Liver (tissue), 9 donors: Measurements from ENCODE around the gene CGNL1. TPM values are rescaled to one million over a fixed set of nuclear protein-coding genes. Genes with fewer than 3 reads are reported as not detected.

Source experiments
- DNase-seq: peaks from one replicate; pipeline ENCODE4 v3.0.0-alpha.2; 2017; ENCODE audit warnings: low spot score
- H3K27ac ChIP-seq, 2 donors: one replicate each; pipeline ENCODE4 v1.7.0; 2013; ENCODE audit warnings: inconsistent platforms in 2 of 2, low read length in 2 of 2, control low read depth in 1 of 2, low read depth in 1 of 2, mild to moderate bottlenecking in 1 of 2
- H3K27me3 ChIP-seq, 4 donors: one replicate each; pipeline versions ENCODE4 v1.6.1 to v1.7.0; 2013; ENCODE audit warnings: low read length in 3 of 4, inconsistent platforms in 1 of 4, mild to moderate bottlenecking in 1 of 4, moderate library complexity in 1 of 4; ENCODE audit not compliant: control insufficient read depth in 4 of 4, insufficient read depth in 4 of 4
- H3K36me3 ChIP-seq, 4 donors: one replicate each; pipeline versions ENCODE4 v1.6.1 to v1.7.0; 2013; ENCODE audit warnings: low read length in 3 of 4, mild to moderate bottlenecking in 3 of 4, low read depth in 1 of 4, moderate library complexity in 1 of 4; ENCODE audit not compliant: control insufficient read depth in 4 of 4, insufficient read depth in 3 of 4
- H3K4me1 ChIP-seq, 4 donors: one replicate each; pipeline versions ENCODE4 v1.6.1 to v1.7.0; 2013; ENCODE audit warnings: low read length in 3 of 4, mild to moderate bottlenecking in 3 of 4, moderate library complexity in 1 of 4; ENCODE audit not compliant: control insufficient read depth in 4 of 4, insufficient read depth in 4 of 4
- H3K4me3 ChIP-seq, 3 donors: one replicate each; pipeline versions ENCODE4 v1.6.1 to v1.7.0; 2013; ENCODE audit warnings: low read length in 3 of 3, control low read depth in 1 of 3, low read depth in 1 of 3, mild to moderate bottlenecking in 1 of 3
- H3K9ac ChIP-seq, 2 donors: one replicate each; pipeline ENCODE4 v1.7.0; 2013; ENCODE audit warnings: low read length in 2 of 2, mild to moderate bottlenecking in 2 of 2, moderate library complexity in 2 of 2, control low read depth in 1 of 2, low read depth in 1 of 2
- H3K9me3 ChIP-seq, 4 donors: one replicate each; pipeline versions ENCODE4 v1.6.1 to v1.7.0; 2013; ENCODE audit warnings: low read length in 3 of 4; ENCODE audit not compliant: control insufficient read depth in 4 of 4
- CTCF ChIP-seq: fragments of 150-350 bp; IDR thresholded peaks from 2 replicates; pipeline ENCODE4 v1.5.1; 2017; ENCODE audit warnings: improper control_type of control experiment, low read depth, low read length; ENCODE audit not compliant: missing input control
- EGR1 ChIP-seq, 2 donors: IDR thresholded peaks; 2 replicates each; pipeline ENCODE4 v1.6.1; 2016 to 2018; ENCODE audit warnings: antibody characterized with exemption in 2 of 2, low read depth in 2 of 2
- FOXA1 ChIP-seq: IDR thresholded peaks from 2 replicates; pipeline ENCODE4 v1.6.1; 2016; ENCODE audit warnings: antibody characterized with exemption
- FOXA2 ChIP-seq: IDR thresholded peaks from 2 replicates; pipeline ENCODE4 v1.6.1; 2016; ENCODE audit warnings: antibody characterized with exemption
- GABPA ChIP-seq, 2 donors: IDR thresholded peaks in 1 of 2; conservative IDR thresholded peaks in 1 of 2; 2 replicates each; pipeline ENCODE4 v1.6.1; 2016; ENCODE audit warnings: antibody characterized with exemption in 2 of 2, mild to moderate bottlenecking in 1 of 2, moderate library complexity in 1 of 2
- HNF4A ChIP-seq, 2 donors: conservative IDR thresholded peaks; 2 replicates each; pipeline ENCODE4 v1.6.1; 2016; ENCODE audit warnings: antibody characterized with exemption in 2 of 2, mild to moderate bottlenecking in 2 of 2
- HNF4G ChIP-seq: IDR thresholded peaks from 2 replicates; pipeline ENCODE4 v1.6.1; 2016; ENCODE audit warnings: antibody characterized with exemption
- JUND ChIP-seq, 2 donors: IDR thresholded peaks; 2 replicates each; pipeline ENCODE4 v1.6.1; 2016; ENCODE audit warnings: antibody characterized with exemption in 2 of 2
- NR2F2 ChIP-seq: IDR thresholded peaks from 2 replicates; pipeline ENCODE4 v1.6.1; 2016; ENCODE audit warnings: antibody characterized with exemption
- RAD21 ChIP-seq, 2 donors: IDR thresholded peaks; 2 replicates each; pipeline ENCODE4 v1.6.1; 2016; ENCODE audit warnings: antibody characterized with exemption in 2 of 2, mild to moderate bottlenecking in 2 of 2
- REST ChIP-seq: IDR thresholded peaks from 2 replicates; pipeline ENCODE4 v1.6.1; 2016; ENCODE audit warnings: antibody characterized with exemption, mild to moderate bottlenecking
- RXRA ChIP-seq, 2 donors: IDR thresholded peaks; 2 replicates each; pipeline ENCODE4 v1.6.1; 2017 to 2018; ENCODE audit warnings: antibody characterized with exemption in 2 of 2, mild to moderate bottlenecking in 1 of 2
- SP1 ChIP-seq: IDR thresholded peaks from 2 replicates; pipeline ENCODE4 v1.6.1; 2018; ENCODE audit warnings: antibody characterized with exemption, mild to moderate bottlenecking
- TAF1 ChIP-seq: conservative IDR thresholded peaks from 2 replicates; pipeline ENCODE4 v1.6.1; 2016; ENCODE audit warnings: antibody characterized with exemption, mild to moderate bottlenecking
- YY1 ChIP-seq: IDR thresholded peaks from 2 replicates; pipeline ENCODE4 v1.6.1; 2016; ENCODE audit warnings: antibody characterized with exemption, mild to moderate bottlenecking
- ZBTB33 ChIP-seq: IDR thresholded peaks from 2 replicates; pipeline ENCODE4 v1.6.1; 2016; ENCODE audit warnings: antibody characterized with exemption
- WGBS: extraction: QIAGEN DNeasy Blood & Tissue Kit; methylation state at CpG from one replicate; pipeline ENCODE4 v1.1.7; 2013; 5-methylcytosine and 5-hydroxymethylcytosine counted together
- polyA plus RNA-seq, 2 donors: library from polyadenylated mRNA; stranded (reverse) in 1 of 2; unstranded in 1 of 2; fragments of 200-250 nt in 1 of 2; fragments of >200 nt in 1 of 2; fragmentation: Nextera tagmentation in 1 of 2; extraction: Ambion mirVana in 1 of 2; gene quantifications; one replicate each; pipeline versions ENCODE4 v1.2.1 to v1.2.3, GENCODE V29; 2013 to 2015
- total RNA-seq, 2 donors: library from RNA; depleted of rRNA; stranded (reverse); fragments of >200 nt; gene quantifications; one replicate each; pipeline ENCODE4 v1.2.3, GENCODE V29; 2014
- TF ChIP-seq, protein P1 (sequence below): IDR thresholded peaks from 2 replicates; pipeline ENCODE4 v1.6.1; 2016; ENCODE audit warnings: antibody characterized with exemption
- TF ChIP-seq, protein P2 (sequence below): IDR thresholded peaks from 2 replicates; pipeline ENCODE4 v1.6.1; 2016; ENCODE audit warnings: antibody characterized with exemption
- donor health status: healthy.
- donor health status: healthy.
- donor health status: healthy.
- donor health status: healthy.
- donor health status: healthy.

The CGNL1 gene
- total and polyA plus RNA-seq, 4 donors, result 12.0 to 31.9 (median 16.1) TPM

DNA sequence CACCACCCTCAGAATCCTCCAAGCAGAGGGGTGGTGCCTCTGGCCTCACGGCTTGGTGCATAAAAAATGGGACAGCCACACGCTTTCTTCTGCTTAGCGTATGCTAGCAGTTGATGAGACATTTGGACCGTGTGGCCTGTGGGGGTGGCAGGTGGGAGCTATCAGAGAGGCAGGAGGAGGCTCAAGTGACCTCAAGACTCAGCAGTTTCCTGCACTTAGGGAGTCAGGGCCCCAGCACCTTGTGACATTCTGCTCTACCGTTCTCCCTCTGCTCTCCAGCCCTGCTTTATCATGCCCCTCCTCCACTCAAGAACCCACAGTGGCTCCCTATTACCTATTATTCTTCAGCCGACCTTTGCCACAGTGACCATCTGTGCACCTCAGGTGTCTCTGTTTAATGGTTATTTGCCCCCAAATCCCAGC lies 41.0 kb upstream of the CGNL1 start:
- no peak for DNase-seq
- Histone ChIP-seq H3K36me3 (no peaks in the 10 kb centered on the region), H3K9ac (no peak overlapping the region), H3K27me3 (no peaks in the 10 kb centered on the region), H3K4me1 (no peaks in the 10 kb centered on the region), H3K4me3 (no peak overlapping the region), H3K9me3 (no peaks in the 10 kb centered on the region), H3K27ac (no peak overlapping the region)
- TF ChIP-seq CTCF (no peak), FOXA1 (no peak), RAD21 (IDR thresholded peaks at IDR 0.05) (no peak), REST (no peak), JUND (IDR thresholded peaks at IDR 0.05) (no peak), GABPA (IDR thresholded peaks at IDR 0.05 in 1 of 2, conservative IDR thresholded peaks at IDR 0.05 in 1 of 2) (no peak), TAF1 (no peak), YY1 (no peak), HNF4A (conservative IDR thresholded peaks at IDR 0.05) (no peak), RXRA (IDR thresholded peaks at IDR 0.05) (no peak), FOXA2 (no peak), NR2F2 (no peak), SP1 (no peak), ZBTB33 (no peak), EGR1 (IDR thresholded peaks at IDR 0.05; ENCODE audit: low read depth in 2 of 2) (no peak), HNF4G (no peak)
- TF ChIP-seq, protein P1, sequence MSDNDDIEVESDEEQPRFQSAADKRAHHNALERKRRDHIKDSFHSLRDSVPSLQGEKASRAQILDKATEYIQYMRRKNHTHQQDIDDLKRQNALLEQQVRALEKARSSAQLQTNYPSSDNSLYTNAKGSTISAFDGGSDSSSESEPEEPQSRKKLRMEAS, result no peak
- TF ChIP-seq, protein P2, sequence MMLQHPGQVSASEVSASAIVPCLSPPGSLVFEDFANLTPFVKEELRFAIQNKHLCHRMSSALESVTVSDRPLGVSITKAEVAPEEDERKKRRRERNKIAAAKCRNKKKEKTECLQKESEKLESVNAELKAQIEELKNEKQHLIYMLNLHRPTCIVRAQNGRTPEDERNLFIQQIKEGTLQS, result no peak
- WGBS, result 84% methylated on average over 6 of the region's 6 CpGs
